TTC549 (cell line): ENCODE results near the gene LMAN1.

Experiments
- FAIRE-seq: peaks from 2 replicates; lab custom pipeline; 2012; peaks lifted over from hg19 to GRCh38; lab: Jason Lieb, UNC

LMAN1 gene

GRCh38 chr18:59360381-59360780, 1.3 kb upstream of the LMAN1 start:
- FAIRE-seq, result no peak

- no peak for FAIRE-seq
Observed at GRCh38 chr18:59359576-59359952, 499 bp upstream of the LMAN1 start.

GRCh38 chr18:59358414-59358711, 702 bp downstream of the LMAN1 start:
- no peak for FAIRE-seq

- FAIRE-seq, result no peak
Observed at GRCh38 chr18:59357928-59358327, 1.1 kb downstream of the LMAN1 start.

GRCh38 chr18:59354731-59355130, 4.3 kb downstream of the LMAN1 start:
- FAIRE-seq, result no peak

GRCh38 chr18:59353079-59353680, 5.9 kb downstream of the LMAN1 start:
- no peak for FAIRE-seq

GRCh38 chr18:59352250-59352855, 6.7 kb downstream of the LMAN1 start:
- FAIRE-seq, result no peak

GRCh38 chr18:59345556-59345955, 13.5 kb downstream of the LMAN1 start:
- FAIRE-seq, result no peak

GRCh38 chr18:59344996-59345395, 14.1 kb downstream of the LMAN1 start:
- no peak for FAIRE-seq

GRCh38 chr18:59343926-59344325, 15.1 kb downstream of the LMAN1 start:
- FAIRE-seq, result no peak

GRCh38 chr18:59340817-59341216, 18.2 kb downstream of the LMAN1 start:
- FAIRE-seq, result no peak

GRCh38 chr18:59340312-59340711, 18.8 kb downstream of the LMAN1 start:
- FAIRE-seq, result no peak

- FAIRE-seq, result no peak
Observed at GRCh38 chr18:59332986-59333385, 26.1 kb downstream of the LMAN1 start.

GRCh38 chr18:59328683-59329082, 30.4 kb downstream of the LMAN1 start:
- no peak for FAIRE-seq

- no peak for FAIRE-seq
Observed at GRCh38 chr18:59325965-59326364, 33.1 kb downstream of the LMAN1 start.

GRCh38 chr18:59324623-59324971, 34.5 kb downstream of the LMAN1 start:
- FAIRE-seq, result no peak

- no peak for FAIRE-seq
Observed at GRCh38 chr18:59323931-59324622, 35.0 kb downstream of the LMAN1 start.

- no peak for FAIRE-seq
Observed at GRCh38 chr18:59318460-59319050, 40.5 kb downstream of the LMAN1 start, which contains the start of gene CPLX4. TSS of gene CPLX4 (minus strand) at chr18:59318649. CDS start at chr18:59318462, 187 bp downstream.

- no peak for FAIRE-seq
Observed at GRCh38 chr18:59311631-59312030, 47.4 kb downstream of the LMAN1 start.

- FAIRE-seq, result no peak
Observed at GRCh38 chr18:59308938-59309260, 50.2 kb downstream of the LMAN1 start.

- FAIRE-seq, result no peak
Observed at GRCh38 chr18:59308248-59308937, 50.7 kb downstream of the LMAN1 start.

- FAIRE-seq, result no peak
Observed at GRCh38 chr18:59306640-59307039, 52.4 kb downstream of the LMAN1 start.

- no peak for FAIRE-seq
Observed at GRCh38 chr18:59305295-59305694, 53.8 kb downstream of the LMAN1 start.
